NT2/D1 (cell line): Measurements from ENCODE around the gene ABCC3.

Experiments
- DNase-seq: peaks from one replicate; pipeline ENCODE4 v3.0.0-alpha.2; 2011; ENCODE audit warnings: low read depth, low spot score
- H3K27me3 ChIP-seq: 2 replicates; pipeline ENCODE4 v1.6.0; 2011; ENCODE audit warnings: mild to moderate bottlenecking; ENCODE audit not compliant: insufficient read length, insufficient read depth
- H3K36me3 ChIP-seq: 2 replicates; pipeline ENCODE4 v1.6.1; 2011; ENCODE audit warnings: mild to moderate bottlenecking, low read length, mixed read lengths; ENCODE audit not compliant: insufficient read depth, insufficient read length
- H3K4me1 ChIP-seq: 2 replicates; pipeline ENCODE4 v1.5.1; 2011; ENCODE audit not compliant: insufficient read depth, insufficient read length
- H3K4me3 ChIP-seq: 2 replicates; pipeline ENCODE4 v1.5.1; 2011; ENCODE audit warnings: low read depth; ENCODE audit not compliant: insufficient read length
- H3K9ac ChIP-seq: 2 replicates; pipeline ENCODE4 v1.6.0; 2011; ENCODE audit warnings: low read depth; ENCODE audit not compliant: insufficient read length
- H3K9me3 ChIP-seq: 2 replicates; pipeline ENCODE4 v1.5.1; 2011; ENCODE audit warnings: mild to moderate bottlenecking, low read length; ENCODE audit not compliant: insufficient read depth
- SUZ12 ChIP-seq: IDR thresholded peaks from 2 replicates; pipeline ENCODE4 v1.6.1; 2011; ENCODE audit not compliant: insufficient read length, insufficient read depth; ENCODE audit errors: extremely low read depth
- YY1 ChIP-seq: IDR thresholded peaks from 2 replicates; pipeline ENCODE4 v1.6.1; 2011; ENCODE audit not compliant: insufficient read length, insufficient read depth
- ZNF274 ChIP-seq: IDR thresholded peaks from 2 replicates; pipeline ENCODE4 v1.6.1; 2011; ENCODE audit warnings: mild to moderate bottlenecking, low read depth, low read length

Gene ABCC3

GRCh38 chr17:50710650-50711049 is 76.0 kb downstream of the ABCC3 start:
- H3K4me3 ChIP-seq, result no peak overlapping the region
- H3K27me3 ChIP-seq, result no peaks in the 10 kb centered on the region
- peaks cover 2% of the 10 kb centered on the region for H3K36me3 ChIP-seq
- no peaks in the 10 kb centered on the region for H3K9me3 ChIP-seq
- H3K9ac ChIP-seq, result no peak overlapping the region
- no peaks in the 10 kb centered on the region for H3K4me1 ChIP-seq
- no peak for TF ChIP-seq YY1
- no peak for TF ChIP-seq SUZ12
- TF ChIP-seq ZNF274, result no peak
- no peak for DNase-seq

- H3K4me3 ChIP-seq, result no peak overlapping the region
- no peaks in the 10 kb centered on the region for H3K36me3 ChIP-seq
- H3K27me3 ChIP-seq, result no peaks in the 10 kb centered on the region
- H3K9me3 ChIP-seq, result no peaks in the 10 kb centered on the region
- no peaks in the 10 kb centered on the region for H3K4me1 ChIP-seq
- H3K9ac ChIP-seq, result no peak overlapping the region
- no peak for DNase-seq
- TF ChIP-seq YY1, result no peak
- no peak for TF ChIP-seq ZNF274
- no peak for TF ChIP-seq SUZ12
These were observed 78.0 kb downstream of the ABCC3 start for GRCh38 chr17:50712641-50713040.

- Histone ChIP-seq H3K27me3 (no peaks in the 10 kb centered on the region), H3K36me3 (no peaks in the 10 kb centered on the region), H3K9me3 (no peaks in the 10 kb centered on the region), H3K4me3 (no peak overlapping the region), H3K9ac (no peak overlapping the region), H3K4me1 (no peaks in the 10 kb centered on the region)
- DNase-seq, result no peak
- no peak for TF ChIP-seq SUZ12
- TF ChIP-seq YY1, result no peak
- TF ChIP-seq ZNF274, result no peak
These were observed 80.8 kb downstream of the ABCC3 start for GRCh38 chr17:50715471-50715870.

GRCh38 chr17:50719144-50719923 is 84.7 kb downstream of the ABCC3 start, which contains the start of gene LUC7L3:
TSS of gene LUC7L3 (plus strand) at chr17:50719603. CDS start at chr17:50719733, 130 bp downstream.
- peak; percentile 90 for DNase-seq
- H3K4me1 ChIP-seq, result no peaks in the 10 kb centered on the region
- peaks cover 14% of the 10 kb centered on the region for H3K36me3 ChIP-seq
- H3K9me3 ChIP-seq, result no peaks in the 10 kb centered on the region
- peak within 1 kb of the TSS; percentile 94 for H3K4me3 ChIP-seq
- peak within 1 kb of the TSS; percentile 99 for H3K9ac ChIP-seq
- no peaks in the 10 kb centered on the region for H3K27me3 ChIP-seq
- TF ChIP-seq ZNF274 (no peak), SUZ12 (no peak), YY1 (peak; percentile 92)

- TF ChIP-seq ZNF274 (no peak), SUZ12 (no peak), YY1 (no peak)
- no peak for DNase-seq
- Histone ChIP-seq H3K9ac (peak overlapping the region; percentile 99), H3K4me1 (no peaks in the 10 kb centered on the region), H3K9me3 (no peaks in the 10 kb centered on the region), H3K36me3 (peaks cover 19% of the 10 kb centered on the region), H3K27me3 (no peaks in the 10 kb centered on the region), H3K4me3 (peak overlapping the region; percentile 94)
These were observed 85.5 kb downstream of the ABCC3 start for GRCh38 chr17:50719924-50720794.

GRCh38 chr17:50721194-50722010 is 86.7 kb downstream of the ABCC3 start:
- TF ChIP-seq SUZ12 (no peak), YY1 (no peak), ZNF274 (no peak)
- H3K36me3 ChIP-seq, result peaks cover 19% of the 10 kb centered on the region
- H3K9me3 ChIP-seq, result no peaks in the 10 kb centered on the region
- DNase-seq, result no peak
- H3K4me3 ChIP-seq, result peak overlapping the region; percentile 94
- no peaks in the 10 kb centered on the region for H3K4me1 ChIP-seq
- peak overlapping the region; percentile 99 for H3K9ac ChIP-seq
- no peaks in the 10 kb centered on the region for H3K27me3 ChIP-seq
